Stimulated activated CD8-positive, alpha-beta memory T cell treated with anti-CD3 and anti-CD28 coated beads, Interleukin-4, amount 100 ng/mL, for 48 hours (primary cell): ENCODE data around the gene CD6.

Experiments
- DNase-seq: peaks from one replicate; pipeline ENCODE4 v3.0.0-alpha.2; 2020

CD6 gene

GRCh38 chr11:60935676-60936442 is 35.6 kb upstream of the CD6 start:
- no peak for DNase-seq

GRCh38 chr11:60936467-60937143 is 34.9 kb upstream of the CD6 start:
- DNase-seq: no peak

GRCh38 chr11:60937144-60937527 is 34.3 kb upstream of the CD6 start:
- no peak for DNase-seq

GRCh38 chr11:60937811-60938210 is 33.7 kb upstream of the CD6 start:
- no peak for DNase-seq

- DNase-seq: no peak
Observed at GRCh38 chr11:60938500-60938899, 33.0 kb upstream of the CD6 start.

GRCh38 chr11:60939301-60939700 is 32.2 kb upstream of the CD6 start:
- DNase-seq: no peak

GRCh38 chr11:60939855-60940254 is 31.6 kb upstream of the CD6 start:
- no peak for DNase-seq

GRCh38 chr11:60941371-60942119 is 29.9 kb upstream of the CD6 start:
- DNase-seq: no peak

- DNase-seq: no peak
Observed at GRCh38 chr11:60942219-60942618, 29.3 kb upstream of the CD6 start.

GRCh38 chr11:60942970-60943565 is 28.4 kb upstream of the CD6 start:
- DNase-seq: no peak

- no peak for DNase-seq
Observed at GRCh38 chr11:60944490-60945294, 26.8 kb upstream of the CD6 start.

GRCh38 chr11:60945295-60945667 is 26.2 kb upstream of the CD6 start:
- no peak for DNase-seq

- DNase-seq: no peak
Observed at GRCh38 chr11:60946601-60947264, 24.7 kb upstream of the CD6 start.

GRCh38 chr11:60947700-60948099 is 23.8 kb upstream of the CD6 start:
- DNase-seq: no peak

- DNase-seq: no peak
Observed at GRCh38 chr11:60948250-60948649, 23.2 kb upstream of the CD6 start.

- no peak for DNase-seq
Observed at GRCh38 chr11:60950024-60950423, 21.5 kb upstream of the CD6 start.

- DNase-seq: peak; percentile 42
Observed at GRCh38 chr11:60950933-60951605, 20.4 kb upstream of the CD6 start.

GRCh38 chr11:60951606-60951903 is 19.9 kb upstream of the CD6 start:
- DNase-seq: no peak

- peak; percentile 49 for DNase-seq
Observed at GRCh38 chr11:60951904-60952741, 19.4 kb upstream of the CD6 start, which contains the start of gene SLC15A3. Gene SLC15A3, minus strand, starts transcription at chr11:60952176. Its CDS starts 625 bp downstream, at chr11:60951551.

GRCh38 chr11:60952742-60953170 is 18.7 kb upstream of the CD6 start:
- DNase-seq: no peak

- no peak for DNase-seq
Observed at GRCh38 chr11:60953781-60954180, 17.7 kb upstream of the CD6 start.
